NCI-H1930 (cell line): ENCODE results near the gene C11orf16.
"Not testable (repeated sequence)": the region's sequence is repeated elsewhere in the genome, so short reads cannot be mapped to it uniquely, and the experiment has no call there.

Experiments
- DNase-seq, 2 experiments: peaks; one replicate each; lab custom pipeline; 2025; lab: John Stamatoyannopoulos, UW

C11orf16 gene

GRCh38 chr11:8891185-8891584 is 41.6 kb downstream of the C11orf16 start:
- not testable (repeated sequence) for DNase-seq

GRCh38 chr11:8886322-8886721 is 46.4 kb downstream of the C11orf16 start:
- DNase-seq, result no peak

GRCh38 chr11:8881585-8881984 is 51.2 kb downstream of the C11orf16 start:
- not testable (repeated sequence) for DNase-seq

- DNase-seq, result no peak
Observed at GRCh38 chr11:8878771-8879170, 54.0 kb downstream of the C11orf16 start.

- DNase-seq, result no peak
Observed at GRCh38 chr11:8873741-8874405, 58.9 kb downstream of the C11orf16 start.

DNA sequence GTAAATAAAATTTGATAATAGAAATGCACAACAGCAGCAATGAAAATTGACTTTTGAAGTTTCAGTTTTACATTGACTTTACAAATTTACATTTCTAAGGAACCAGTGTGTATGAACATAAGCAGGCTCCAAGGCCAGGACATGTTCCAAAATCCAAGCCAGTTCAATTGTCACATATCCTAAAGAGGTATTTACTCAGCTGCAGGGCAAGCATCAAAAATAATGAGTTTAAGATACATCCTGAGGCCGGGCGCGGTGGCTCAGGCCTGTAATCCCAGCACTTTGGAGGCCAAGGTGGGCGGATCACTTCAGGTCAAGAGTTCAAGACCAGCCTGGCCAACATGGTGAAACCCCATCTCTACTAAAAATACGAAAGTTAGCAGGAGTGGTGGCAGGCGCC is 60.8 kb downstream of the C11orf16 start:
- no peak for DNase-seq

DNA sequence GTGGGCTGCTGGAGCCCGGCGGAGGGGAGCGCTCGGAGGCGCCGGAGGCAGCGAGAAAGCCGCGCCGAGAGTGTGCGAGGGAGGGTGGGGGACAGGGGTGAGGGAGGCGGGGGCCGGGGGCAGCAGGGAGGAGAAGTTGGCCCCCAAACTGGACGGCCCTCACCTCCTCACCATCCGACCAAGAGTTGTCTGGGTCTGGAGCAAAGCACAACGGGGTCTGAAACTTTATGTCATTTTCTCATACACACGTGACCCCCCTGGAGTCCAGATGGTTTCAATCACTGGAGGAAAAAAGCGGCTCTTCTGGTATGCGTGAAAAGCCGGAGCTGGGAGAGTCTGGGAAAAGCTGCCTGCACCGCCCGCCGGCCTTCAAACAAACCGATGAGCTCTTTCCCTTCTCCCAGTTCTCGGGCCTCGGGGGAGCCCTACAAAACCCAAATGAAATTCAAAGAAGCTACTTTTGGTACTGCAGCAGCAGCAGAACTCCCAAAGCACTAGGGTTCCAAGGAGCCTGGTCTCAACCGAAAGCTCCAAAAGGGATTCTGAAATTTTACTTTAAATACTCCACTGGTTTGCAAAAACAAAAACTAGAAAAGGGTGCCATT is 61.5 kb downstream of the C11orf16 start:
- DNase-seq, result peak in 1 of 2 experiments; percentile 10

GRCh38 chr11:8870411-8871170 is 62.2 kb downstream of the C11orf16 start:
- DNase-seq, result peak; percentile 25 to 42
